Jurkat, Clone E6-1 (cell line): ENCODE results near the gene CC2D2B.
A peak's percentile ranks its signal among the peaks of the same experiment; 100 is the strongest.
"Not testable (repeated sequence)": the region's sequence is repeated elsewhere in the genome, so short reads cannot be mapped to it uniquely, and the experiment has no call there.

Experiments
- DNase-seq: peaks from one replicate; pipeline ENCODE4 v3.0.0-alpha.2; 2011; ENCODE audit warnings: low read depth, low spot score
- H3K4me3 ChIP-seq: 2 replicates; pipeline ENCODE4 v1.5.1; 2011; ENCODE audit warnings: mild to moderate bottlenecking, low read length, control low read depth, moderate library complexity

CC2D2B gene

GRCh38 chr10:95905897-95906580 lies 1.7 kb upstream of the CC2D2B start:
- not testable (repeated sequence) for H3K4me3 ChIP-seq, DNase-seq

- DNase-seq, result peak; percentile 38
- H3K4me3 ChIP-seq, result peak overlapping the region; percentile 48
Measured at GRCh38 chr10:95906677-95907455, 909 bp upstream of the CC2D2B start.

GRCh38 chr10:95908450-95908849 lies 675 bp downstream of the CC2D2B start:
- no peak overlapping the region for H3K4me3 ChIP-seq
- no peak for DNase-seq

- no peak overlapping the region for H3K4me3 ChIP-seq
- DNase-seq, result no peak
Measured at GRCh38 chr10:95909561-95909960, 1.8 kb downstream of the CC2D2B start.

GRCh38 chr10:95916039-95916438 lies 8.3 kb downstream of the CC2D2B start:
- DNase-seq, H3K4me3 ChIP-seq: not testable (repeated sequence)

GRCh38 chr10:95920798-95921426 lies 13.1 kb downstream of the CC2D2B start:
- no peak for DNase-seq
- no peak overlapping the region for H3K4me3 ChIP-seq

DNA sequence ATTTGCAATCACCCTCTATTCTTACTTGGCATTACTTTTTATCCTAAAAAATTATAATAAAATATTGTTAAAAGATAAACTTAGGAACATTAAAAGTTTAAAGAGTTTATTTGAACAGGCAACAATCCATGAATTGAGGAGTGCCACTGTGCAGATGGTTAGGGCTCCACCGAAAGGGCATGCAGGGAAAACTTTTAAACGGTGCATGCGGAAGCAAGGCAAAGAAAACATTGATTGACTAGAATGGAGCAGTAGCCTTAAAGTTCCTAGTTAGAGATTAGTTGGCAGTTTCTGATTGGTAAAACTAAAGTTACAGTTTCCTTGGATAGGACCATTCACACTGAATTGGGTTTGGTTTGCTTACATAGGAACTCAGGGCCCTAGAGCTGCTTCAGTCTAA lies 17.3 kb downstream of the CC2D2B start:
- DNase-seq, result no peak
- H3K4me3 ChIP-seq, result no peak overlapping the region

DNA sequence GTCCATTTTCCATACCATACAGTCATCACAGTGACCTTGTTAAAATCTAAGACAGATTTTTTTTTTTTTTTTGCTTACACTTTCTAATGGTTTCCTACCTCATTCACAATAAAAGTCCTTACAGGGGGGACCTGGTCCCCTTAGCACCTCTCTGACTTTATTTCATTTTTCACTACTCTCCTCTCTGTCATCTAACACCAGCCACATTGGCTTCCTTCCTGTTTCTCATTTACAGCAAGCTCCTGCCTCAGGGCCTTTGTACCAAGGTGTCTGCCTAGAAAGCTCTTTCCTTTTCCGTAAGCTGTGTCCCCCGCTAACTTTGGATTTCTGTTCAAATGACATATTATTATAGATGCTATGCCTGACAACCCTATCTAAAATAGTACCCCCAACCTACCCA lies 27.7 kb downstream of the CC2D2B start:
- peak; percentile 6 for DNase-seq
- H3K4me3 ChIP-seq, result no peak overlapping the region

GRCh38 chr10:95941115-95941514 lies 33.3 kb downstream of the CC2D2B start:
- DNase-seq, result no peak
- no peak overlapping the region for H3K4me3 ChIP-seq

- H3K4me3 ChIP-seq, result peak overlapping the region; percentile 17
- DNase-seq, result peak; percentile 71
Measured at GRCh38 chr10:95963202-95963990, 55.6 kb downstream of the CC2D2B start.

GRCh38 chr10:95963991-95964389 lies 56.2 kb downstream of the CC2D2B start:
- peak overlapping the region; percentile 17 for H3K4me3 ChIP-seq
- DNase-seq, result no peak

DNA sequence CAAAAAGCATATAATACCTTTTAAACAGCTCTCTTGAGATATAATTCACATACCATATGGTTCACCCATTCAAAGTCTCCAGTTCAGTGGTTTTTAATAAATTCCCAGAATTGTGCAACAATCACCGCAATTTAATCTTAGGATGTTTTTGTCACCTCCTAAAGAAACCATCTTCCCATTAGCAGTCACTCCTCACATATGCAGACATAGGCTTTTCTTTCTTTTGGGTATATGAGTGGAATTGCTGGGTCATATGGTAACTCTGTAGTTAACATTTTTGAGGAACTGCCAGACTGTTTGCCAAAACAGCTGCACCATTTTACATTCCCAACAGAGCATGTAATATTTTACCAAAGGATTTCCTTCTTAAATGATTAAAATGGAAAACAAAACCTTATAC lies 57.0 kb downstream of the CC2D2B start:
- no peak overlapping the region for H3K4me3 ChIP-seq
- DNase-seq, result no peak

DNA sequence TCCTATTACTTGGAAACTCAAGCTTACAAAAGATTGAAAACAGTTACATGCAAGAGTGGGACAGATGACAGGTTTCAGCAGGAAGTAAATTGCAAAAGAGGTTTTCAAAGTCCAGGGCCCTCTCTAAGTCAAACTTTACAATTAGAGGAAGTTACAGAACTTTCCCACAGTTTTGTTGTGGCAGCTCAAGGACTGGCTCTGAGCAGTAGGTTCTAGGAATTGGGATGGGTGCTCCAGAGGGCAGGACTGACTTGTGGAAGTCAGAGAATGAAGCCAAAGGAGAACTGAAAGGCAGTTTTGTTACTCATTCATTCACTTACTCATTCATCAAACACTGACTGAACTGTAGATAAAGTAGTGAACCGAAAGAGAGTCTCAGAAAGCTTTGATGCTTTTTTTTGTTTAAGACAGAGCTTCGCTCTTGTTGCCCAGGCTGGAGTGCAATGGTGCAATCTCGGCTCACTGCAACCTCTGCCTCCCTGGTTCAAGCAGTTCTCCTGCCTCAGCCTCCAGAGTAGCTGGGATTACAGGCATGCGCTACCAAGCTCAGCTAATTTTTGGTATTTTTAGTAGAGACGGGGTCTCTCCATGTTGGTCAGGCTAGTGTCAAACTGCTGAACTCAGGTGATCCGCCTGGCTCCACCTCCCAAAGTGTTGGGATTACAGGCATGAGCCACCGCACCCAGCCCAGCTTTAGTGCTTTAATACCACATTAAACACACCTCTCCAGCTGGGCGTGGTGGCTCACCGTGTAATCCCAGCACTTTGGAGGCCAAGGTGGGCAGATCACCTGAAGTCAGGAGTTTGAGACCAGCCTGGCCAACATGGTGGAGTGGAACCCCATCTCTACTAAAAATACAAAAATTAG lies 68.8 kb downstream of the CC2D2B start:
- DNase-seq, result no peak
- H3K4me3 ChIP-seq, result no peak overlapping the region

- no peak overlapping the region for H3K4me3 ChIP-seq
- no peak for DNase-seq
Measured at GRCh38 chr10:95982200-95982599, 74.4 kb downstream of the CC2D2B start.

GRCh38 chr10:95987685-95988426 lies 80.1 kb downstream of the CC2D2B start:
- DNase-seq, result no peak
- no peak overlapping the region for H3K4me3 ChIP-seq

GRCh38 chr10:95988702-95989101 lies 80.9 kb downstream of the CC2D2B start:
- no peak overlapping the region for H3K4me3 ChIP-seq
- DNase-seq, result peak; percentile 4

GRCh38 chr10:95994376-95994775 lies 86.6 kb downstream of the CC2D2B start:
- DNase-seq, H3K4me3 ChIP-seq: not testable (repeated sequence)

DNA sequence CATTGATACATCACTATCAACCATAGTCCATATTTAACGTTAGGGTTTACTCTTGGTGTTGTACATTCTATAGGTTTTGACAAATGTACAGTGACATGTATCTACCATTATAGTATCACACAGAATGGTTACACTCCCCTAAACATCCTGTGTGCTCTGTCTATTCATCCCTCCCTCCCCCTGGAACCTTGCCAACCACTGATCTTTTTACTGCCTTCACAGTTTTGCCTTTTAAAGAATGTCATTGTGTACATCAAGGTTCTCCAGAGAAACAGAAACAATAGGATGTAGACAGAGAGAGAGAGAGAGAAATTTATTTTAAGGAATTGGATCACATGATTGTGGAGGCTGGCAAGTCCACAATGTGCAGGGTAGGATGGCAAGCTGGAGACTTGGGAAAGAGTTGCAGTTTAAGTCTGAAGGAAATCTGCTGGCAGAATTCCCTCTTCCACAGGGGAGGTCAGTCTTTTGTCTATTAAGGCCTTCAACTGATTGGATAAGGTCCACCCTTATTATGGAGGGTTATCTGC lies 90.5 kb downstream of the CC2D2B start:
- no peak overlapping the region for H3K4me3 ChIP-seq
- DNase-seq, result peak; percentile 28
